Activated T-helper 2 cell treated with anti-CD3 and anti-CD28 coated beads, Interferon-gamma antibody, Interleukin-2, Interleukin-4, amounts not matched to agents 10 μg/mL and 5 μg/mL and 100 μg/mL, durations not matched to agents 14 hours and 24 hours and 36 hours (primary cell): ENCODE results near the gene CCNJ. TPM values are rescaled to one million over a fixed set of nuclear protein-coding genes. Genes with fewer than 3 reads are reported as not detected.
A peak's percentile ranks its signal among the peaks of the same experiment; 100 is the strongest.
"Not testable (repeated sequence)": the region's sequence is repeated elsewhere in the genome, so short reads cannot be mapped to it uniquely, and the experiment has no call there.

Source experiments
- DNase-seq: peaks from one replicate; pipeline ENCODE4 v3.0.0; 2021; ENCODE audit warnings: low spot score
- H3K27ac Mint-ChIP-seq: one replicate; pipeline ENCODE4 v1.8.0; 2021; ENCODE audit warnings: mixed read lengths
- H3K27me3 Mint-ChIP-seq: one replicate; pipeline ENCODE4 v1.8.0; 2021; ENCODE audit warnings: low read depth, mixed read lengths
- H3K36me3 Mint-ChIP-seq: one replicate; pipeline ENCODE4 v1.8.0; 2021; ENCODE audit warnings: low read depth, mixed read lengths
- H3K4me1 Mint-ChIP-seq: one replicate; pipeline ENCODE4 v1.8.0; 2021; ENCODE audit warnings: low read depth, mixed read lengths
- H3K4me3 Mint-ChIP-seq: one replicate; pipeline ENCODE4 v1.8.0; 2021; ENCODE audit warnings: low read depth, mild to moderate bottlenecking, moderate library complexity, mixed read lengths
- H3K9me3 Mint-ChIP-seq: one replicate; pipeline ENCODE4 v1.8.0; 2021; ENCODE audit warnings: mixed read lengths
- intact Hi-C: fragments of 100-400 bp; cut with micrococcal nuclease; formaldehyde crosslinking; loops from one replicate; pipeline ENCODE4 v1.15.1; 2023
- total RNA-seq: library from RNA; stranded (reverse); gene quantifications from 2 replicates; pipeline ENCODE4 v1.2.3, GENCODE V29; 2022

Gene CCNJ, protein sequence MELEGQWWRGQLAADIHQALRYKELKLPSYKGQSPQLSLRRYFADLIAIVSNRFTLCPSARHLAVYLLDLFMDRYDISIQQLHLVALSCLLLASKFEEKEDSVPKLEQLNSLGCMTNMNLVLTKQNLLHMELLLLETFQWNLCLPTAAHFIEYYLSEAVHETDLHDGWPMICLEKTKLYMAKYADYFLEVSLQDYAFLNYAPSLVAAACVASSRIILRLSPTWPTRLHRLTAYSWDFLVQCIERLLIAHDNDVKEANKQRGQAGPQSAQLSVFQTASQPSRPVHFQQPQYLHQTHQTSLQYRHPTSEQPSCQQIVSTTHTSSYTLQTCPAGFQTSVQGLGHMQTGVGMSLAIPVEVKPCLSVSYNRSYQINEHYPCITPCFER
- total RNA-seq = 8.3 and 9.3 TPM in 2 replicates

GRCh38 chr10:96043033-96043892, at the start of gene CCNJ:
Gene CCNJ (plus strand): TSS chr10:96043583. CDS start chr10:96044394, 811 bp downstream.
- intact Hi-C loops = loop anchor here (2.0 to 10.0 kb wide), 3 partner anchors 78 to 351 kb away; partner anchors contain the start of genes TCTN3 and ZNF518A
- H3K27me3 Mint-ChIP-seq = peaks cover 5% of the 10 kb centered on the region
- H3K9me3 Mint-ChIP-seq = no peaks in the 10 kb centered on the region
- H3K27ac Mint-ChIP-seq = peak within 1 kb of the TSS; percentile 73
- H3K36me3 Mint-ChIP-seq = peaks cover 32% of the 10 kb centered on the region
- H3K4me3 Mint-ChIP-seq = peak within 1 kb of the TSS; percentile 92
- DNase-seq = peak; percentile 76
- peaks cover 34% of the 10 kb centered on the region for H3K4me1 Mint-ChIP-seq

- H3K36me3 Mint-ChIP-seq, H3K9me3 Mint-ChIP-seq, intact Hi-C loops, DNase-seq, H3K4me3 Mint-ChIP-seq, H3K4me1 Mint-ChIP-seq, H3K27ac Mint-ChIP-seq: not testable (repeated sequence)
- H3K27me3 Mint-ChIP-seq = peaks cover 13% of the 10 kb centered on the region
Measured at GRCh38 chr10:95994376-95994775, 49.0 kb upstream of the CCNJ start.

GRCh38 chr10:95998255-95998784, 45.1 kb upstream of the CCNJ start:
- Mint-ChIP-seq H3K9me3 (no peaks in the 10 kb centered on the region), H3K27me3 (no peaks in the 10 kb centered on the region), H3K4me1 (no peaks in the 10 kb centered on the region), H3K36me3 (no peaks in the 10 kb centered on the region), H3K4me3 (no peak overlapping the region), H3K27ac (no peak overlapping the region)
- DNase-seq = no peak
- intact Hi-C loops = no loop called here

DNA sequence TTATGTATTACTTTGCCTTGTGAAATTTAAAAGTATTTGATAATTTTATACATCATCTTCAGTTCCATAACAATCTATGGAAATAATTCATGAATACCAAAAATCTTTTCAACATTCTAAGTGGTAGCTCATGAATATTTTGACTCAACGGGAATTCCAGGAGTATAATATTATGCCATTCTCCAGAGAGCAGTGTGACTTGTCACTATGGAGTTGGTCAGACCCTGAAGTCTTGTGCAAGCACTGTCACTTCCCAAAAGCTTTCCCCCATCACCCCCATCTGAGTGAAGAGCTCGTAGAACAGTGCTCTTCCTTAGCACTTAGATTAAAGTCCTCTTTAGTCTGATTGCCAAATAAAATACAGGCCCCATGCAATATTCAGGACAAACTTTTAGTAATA, 29.4 kb upstream of the CCNJ start:
- no peak overlapping the region for H3K27ac Mint-ChIP-seq
- DNase-seq = no peak
- no peaks in the 10 kb centered on the region for H3K9me3 Mint-ChIP-seq
- no peak overlapping the region for H3K4me3 Mint-ChIP-seq
- intact Hi-C loops = no loop called here
- peaks cover 12% of the 10 kb centered on the region for H3K27me3 Mint-ChIP-seq
- H3K4me1 Mint-ChIP-seq = peaks cover 3% of the 10 kb centered on the region
- no peaks in the 10 kb centered on the region for H3K36me3 Mint-ChIP-seq

- H3K4me3 Mint-ChIP-seq = no peak overlapping the region
- H3K36me3 Mint-ChIP-seq = no peaks in the 10 kb centered on the region
- intact Hi-C loops = loop anchor here (5.0 kb wide), 1 partner anchor 278 kb away; no protein-coding TSS in a partner anchor
Measured at GRCh38 chr10:96014473-96015102, 28.8 kb upstream of the CCNJ start.

DNA sequence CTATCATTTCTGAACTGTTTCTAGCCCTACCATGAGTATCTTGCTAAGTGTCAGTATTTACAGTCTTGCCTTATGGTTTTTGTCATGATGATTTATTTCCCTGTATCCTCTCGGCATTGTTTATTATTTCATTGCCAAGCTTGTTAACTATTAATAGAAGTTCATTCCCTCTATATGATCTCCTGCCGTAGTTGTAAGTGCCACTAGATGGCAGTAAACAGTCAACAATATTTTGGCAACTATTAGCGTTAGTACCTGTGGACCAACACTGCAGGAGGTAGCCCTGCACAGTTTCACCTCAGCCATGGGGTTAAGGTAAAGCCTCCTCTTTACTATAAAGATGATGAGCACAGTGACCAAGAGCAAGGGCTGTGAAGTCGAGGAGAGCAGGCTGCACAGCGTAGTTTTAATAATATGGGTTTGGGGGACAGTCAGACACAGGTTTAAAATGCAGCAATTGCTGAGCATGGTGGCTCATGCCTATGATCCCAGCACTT, 26.1 kb upstream of the CCNJ start:
- intact Hi-C loops = loop anchor here (2.0 to 5.0 kb wide), 2 partner anchors 275 to 324 kb away; no protein-coding TSS in a partner anchor
- no peak overlapping the region for H3K4me3 Mint-ChIP-seq
- peaks cover 8% of the 10 kb centered on the region for H3K27me3 Mint-ChIP-seq
- H3K9me3 Mint-ChIP-seq = no peaks in the 10 kb centered on the region
- no peaks in the 10 kb centered on the region for H3K36me3 Mint-ChIP-seq
- H3K4me1 Mint-ChIP-seq = peaks cover 3% of the 10 kb centered on the region
- H3K27ac Mint-ChIP-seq = no peak overlapping the region
- DNase-seq = peak; percentile 23

More at GRCh38 chr10:96014473-96015102, 28.8 kb upstream of the CCNJ start:
- Mint-ChIP-seq H3K9me3 (no peaks in the 10 kb centered on the region), H3K4me1 (peaks cover 3% of the 10 kb centered on the region), H3K27ac (no peak overlapping the region), H3K27me3 (peaks cover 12% of the 10 kb centered on the region)
- no peak for DNase-seq

GRCh38 chr10:96021332-96021731, 22.1 kb upstream of the CCNJ start:
- Mint-ChIP-seq H3K9me3 (no peaks in the 10 kb centered on the region), H3K27ac (no peak overlapping the region), H3K4me3 (no peak overlapping the region), H3K36me3 (no peaks in the 10 kb centered on the region), H3K4me1 (peaks cover 3% of the 10 kb centered on the region), H3K27me3 (peaks cover 2% of the 10 kb centered on the region)
- intact Hi-C loops = no loop called here
- no peak for DNase-seq

GRCh38 chr10:96022739-96023138, 20.6 kb upstream of the CCNJ start:
- no peaks in the 10 kb centered on the region for H3K4me1 Mint-ChIP-seq
- no peak for DNase-seq
- no peak overlapping the region for H3K27ac Mint-ChIP-seq
- no peaks in the 10 kb centered on the region for H3K36me3 Mint-ChIP-seq
- H3K27me3 Mint-ChIP-seq = peaks cover 5% of the 10 kb centered on the region
- H3K4me3 Mint-ChIP-seq = no peak overlapping the region
- intact Hi-C loops = no loop called here
- H3K9me3 Mint-ChIP-seq = no peaks in the 10 kb centered on the region

- H3K4me1 Mint-ChIP-seq = no peaks in the 10 kb centered on the region
- no peaks in the 10 kb centered on the region for H3K36me3 Mint-ChIP-seq
- no peaks in the 10 kb centered on the region for H3K9me3 Mint-ChIP-seq
- no peak overlapping the region for H3K4me3 Mint-ChIP-seq
- H3K27ac Mint-ChIP-seq = no peak overlapping the region
- DNase-seq = no peak
- intact Hi-C loops = no loop called here
- peaks cover 5% of the 10 kb centered on the region for H3K27me3 Mint-ChIP-seq
Measured at GRCh38 chr10:96023168-96023567, 20.2 kb upstream of the CCNJ start.

GRCh38 chr10:96025566-96025965, 17.8 kb upstream of the CCNJ start:
- Mint-ChIP-seq H3K36me3 (no peaks in the 10 kb centered on the region), H3K4me3 (no peak overlapping the region), H3K4me1 (no peaks in the 10 kb centered on the region), H3K27ac (no peak overlapping the region), H3K9me3 (no peaks in the 10 kb centered on the region), H3K27me3 (peaks cover 12% of the 10 kb centered on the region)
- DNase-seq = no peak
- intact Hi-C loops = no loop called here

- Mint-ChIP-seq H3K27ac (no peak overlapping the region), H3K4me1 (no peaks in the 10 kb centered on the region), H3K4me3 (no peak overlapping the region)
Measured at GRCh38 chr10:96034625-96035024, 8.8 kb upstream of the CCNJ start.

More at GRCh38 chr10:96034625-96035024, 8.8 kb upstream of the CCNJ start:
- no peak for DNase-seq
- intact Hi-C loops = no loop called here
- no peaks in the 10 kb centered on the region for H3K36me3 Mint-ChIP-seq
- peaks cover 33% of the 10 kb centered on the region for H3K27me3 Mint-ChIP-seq
- H3K9me3 Mint-ChIP-seq = no peaks in the 10 kb centered on the region
